ENCODE results near the gene CFB. TPM values are rescaled to one million over a fixed set of nuclear protein-coding genes. Genes with fewer than 3 reads are reported as not detected.
A peak's percentile ranks its signal among the peaks of the same experiment; 100 is the strongest.

The CFB gene
- total and polyA plus RNA-seq, 9 of the 15 experiments (the other 6 are each of a cell fraction or from before 2014, with no cell fraction given): 0.08 to 0.91 (median 0.22) TPM; not detected in 4

GRCh38 chr6:31971993-31972708 lies 26.3 kb downstream of the CFB start, which contains the start of gene DXO (continued):
- TF ChIP-seq CHAMP1 (IDR thresholded peaks at IDR 0.05) (no peak), CBX5 (IDR thresholded peaks at IDR 0.05; ENCODE audit: borderline replicate concordance, low read depth) (no peak), ZNF316 (IDR thresholded peaks at IDR 0.05) (peak; percentile 7; the same call in 1 of the 2 replicates), MCM3 (IDR thresholded peaks at IDR 0.05) (no peak), PRMT5 (CRISPR knock-in tag; IDR thresholded peaks at IDR 0.05) (no peak), CEBPZ (IDR thresholded peaks at IDR 0.05; ENCODE audit: borderline replicate concordance, low read depth, low read length) (no peak), RNF2 (IDR thresholded peaks at IDR 0.05) (peak; percentile 52), CREBBP (IDR thresholded peaks at IDR 0.05; ENCODE audit: low read depth, low read length) (no peak), NFRKB (IDR thresholded peaks at IDR 0.05; ENCODE audit: low read depth) (peak; percentile 52), HCFC1 (IDR thresholded peaks at IDR 0.05; ENCODE audit: low read depth, low read length) (peak; percentile 79), JUNB (CRISPR knock-in tag; conservative IDR thresholded peaks at IDR 0.05) (peak; percentile 99), ILK (tag; IDR thresholded peaks at IDR 0.05; ENCODE audit: borderline replicate concordance, low read depth) (no peak), CTCF (IDR thresholded peaks at IDR 0.05 in 2 of 3, conservative IDR thresholded peaks at IDR 0.05 in 1 of 3; ENCODE audit: insufficient read depth in 2 of 3, low read depth in 1 of 3, low read length in 3 of 3) (peak in 1 of 3 experiments; percentile 0; a peak in 1 of 6 replicates), SMARCC2 (IDR thresholded peaks at IDR 0.05; ENCODE audit: low read depth) (no peak), ZNF217 (CRISPR knock-in tag; IDR thresholded peaks at IDR 0.05) (no peak), RB1 (IDR thresholded peaks at IDR 0.05; ENCODE audit: low read depth) (peak; percentile 76; the same call in 1 of the 2 replicates), SNIP1 (IDR thresholded peaks at IDR 0.05; ENCODE audit: low read depth) (no peak), CREB1 (IDR thresholded peaks at IDR 0.05) (peak; percentile 99), CREB1 (CRISPR knock-in tag; IDR thresholded peaks at IDR 0.05) (peak; percentile 100), CBX3 (IDR thresholded peaks at IDR 0.05; ENCODE audit: borderline replicate concordance in 1 of 2, low read length in 2 of 2) (peak in 1 of 2 experiments; percentile 76; a peak in 2 of 3 replicates), THRA (IDR thresholded peaks at IDR 0.05) (no peak)
